GM19240 (cell line): ENCODE data around the gene DUSP8.

ENCODE experiments used
- DNase-seq: peaks from one replicate; pipeline ENCODE4 v3.0.0; 2011; ENCODE audit warnings: low spot score; ENCODE audit not compliant: insufficient read length

The DUSP8 gene

GRCh38 chr11:1533342-1533725 is 38.7 kb downstream of the DUSP8 start:
- DNase-seq = no peak

- DNase-seq = no peak
These were observed 39.3 kb downstream of the DUSP8 start for GRCh38 chr11:1532606-1533341.

- DNase-seq = no peak
These were observed 40.0 kb downstream of the DUSP8 start for GRCh38 chr11:1532014-1532586.

GRCh38 chr11:1531449-1532013 is 40.5 kb downstream of the DUSP8 start:
- DNase-seq = no peak

GRCh38 chr11:1530686-1531448 is 41.2 kb downstream of the DUSP8 start:
- DNase-seq = no peak

GRCh38 chr11:1529774-1530173 is 42.3 kb downstream of the DUSP8 start:
- no peak for DNase-seq

GRCh38 chr11:1529286-1529685 is 42.8 kb downstream of the DUSP8 start:
- no peak for DNase-seq

- DNase-seq = no peak
These were observed 43.4 kb downstream of the DUSP8 start for GRCh38 chr11:1528710-1529109.

- no peak for DNase-seq
These were observed 45.3 kb downstream of the DUSP8 start for GRCh38 chr11:1526785-1527184.

GRCh38 chr11:1523779-1524178 is 48.3 kb downstream of the DUSP8 start:
- DNase-seq = no peak

- no peak for DNase-seq
These were observed 49.0 kb downstream of the DUSP8 start for GRCh38 chr11:1523077-1523476.

GRCh38 chr11:1522081-1522424 is 50.0 kb downstream of the DUSP8 start:
- no peak for DNase-seq

- peak; percentile 87 for DNase-seq
These were observed 50.5 kb downstream of the DUSP8 start for GRCh38 chr11:1521382-1522080.

GRCh38 chr11:1520663-1521267 is 51.3 kb downstream of the DUSP8 start:
- no peak for DNase-seq

GRCh38 chr11:1520209-1520662 is 51.8 kb downstream of the DUSP8 start:
- DNase-seq = no peak

GRCh38 chr11:1519028-1520010 is 52.8 kb downstream of the DUSP8 start:
- DNase-seq = no peak

- DNase-seq = no peak
These were observed 53.8 kb downstream of the DUSP8 start for GRCh38 chr11:1518301-1518700.

GRCh38 chr11:1517117-1518005 is 54.7 kb downstream of the DUSP8 start:
- DNase-seq = no peak
